Thoracic aorta (tissue), 2 donors: Measurements from ENCODE around the gene FPR1. TPM values are rescaled to one million over a fixed set of nuclear protein-coding genes. Genes with fewer than 3 reads are reported as not detected.

Source experiments
- ATAC-seq: fragments of 150-250 bp; one replicate; pipeline ENCODE4 v1.8.0; 2017; ENCODE audit warnings: low read depth; ENCODE audit not compliant: insufficient number of reproducible peaks, low FRiP score
- DNase-seq: peaks from one replicate; pipeline ENCODE4 v3.0.0-alpha.2; 2020; ENCODE audit warnings: low spot score
- H3K27ac ChIP-seq, 2 donors: fragments of 200-600 bp; sonication (generic); 1 replicate in 1 of 2; 2 replicates in 1 of 2; pipeline ENCODE4 v1.5.1; 2016; ENCODE audit warnings: mild to moderate bottlenecking in 2 of 2, moderate library complexity in 2 of 2
- H3K27me3 ChIP-seq: fragments of 200-600 bp; sonication (generic); replicated peaks from 2 replicates; pipeline ENCODE4 v1.6.0; 2016; ENCODE audit warnings: mild to moderate bottlenecking; ENCODE audit not compliant: insufficient read depth
- H3K36me3 ChIP-seq: fragments of 200-600 bp; sonication (generic); one replicate; pipeline ENCODE4 v1.5.1; 2016
- H3K4me1 ChIP-seq, 2 donors: fragments of 200-600 bp; sonication (generic); 1 replicate in 1 of 2; 2 replicates in 1 of 2; pipeline versions ENCODE4 v1.5.1 to v1.6.0; 2016; ENCODE audit warnings: low read depth in 2 of 2, mild to moderate bottlenecking in 1 of 2; ENCODE audit not compliant: control insufficient read depth in 1 of 2
- H3K4me3 ChIP-seq: fragments of 200-600 bp; sonication (generic); 2 replicates; pipeline ENCODE4 v1.5.1; 2016; ENCODE audit warnings: mild to moderate bottlenecking
- H3K9me3 ChIP-seq: fragments of 200-600 bp; sonication (generic); 2 replicates; pipeline ENCODE4 v1.5.1; 2016
- CTCF ChIP-seq: fragments of 200-600 bp; sonication (generic); IDR thresholded peaks from one replicate; pipeline ENCODE4 v1.5.1; 2019; ENCODE audit warnings: antibody characterized with exemption
- total RNA-seq, 2 donors: library from RNA; depleted of rRNA; stranded (reverse); fragments of >200 nt; gene quantifications; one replicate each; pipeline versions ENCODE4 v1.1.0 to v1.2.3, GENCODE V29; 2016

The FPR1 gene
- total RNA-seq, 2 donors from 2014 or later: 30.2 to 39.3 TPM

GRCh38 chr19:51702103-51702824 is 49.4 kb downstream of the FPR1 start:
- no peaks in the 10 kb centered on the region for H3K9me3 ChIP-seq
- no peaks in the 10 kb centered on the region for H3K27me3 ChIP-seq
- H3K4me3 ChIP-seq: no peak overlapping the region
- ATAC-seq (no peak), DNase-seq (peak; percentile 60)
- peaks cover 15 to 35% of the 10 kb centered on the region in 2 donors for H3K4me1 ChIP-seq
- no peak for TF ChIP-seq CTCF
- peak overlapping the region; percentile 89 to 91 for H3K27ac ChIP-seq
- H3K36me3 ChIP-seq: peaks cover 1% of the 10 kb centered on the region

GRCh38 chr19:51701468-51702100 is 50.1 kb downstream of the FPR1 start:
- peaks cover 5% of the 10 kb centered on the region for H3K36me3 ChIP-seq
- H3K4me3 ChIP-seq: no peak overlapping the region
- TF ChIP-seq CTCF: no peak
- peaks cover 15 to 35% of the 10 kb centered on the region in 2 donors for H3K4me1 ChIP-seq
- DNase-seq (no peak), ATAC-seq (no peak)
- no peaks in the 10 kb centered on the region for H3K9me3 ChIP-seq
- H3K27me3 ChIP-seq: no peaks in the 10 kb centered on the region
- peak overlapping the region; percentile 89 to 91 for H3K27ac ChIP-seq

GRCh38 chr19:51699170-51699569 is 52.5 kb downstream of the FPR1 start:
- peaks cover 10% of the 10 kb centered on the region for H3K36me3 ChIP-seq
- H3K4me3 ChIP-seq: no peak overlapping the region
- no peak overlapping the region for H3K27ac ChIP-seq
- ATAC-seq (no peak), DNase-seq (no peak)
- H3K9me3 ChIP-seq: no peaks in the 10 kb centered on the region
- no peaks in the 10 kb centered on the region for H3K27me3 ChIP-seq
- H3K4me1 ChIP-seq: peaks cover 6 to 25% of the 10 kb centered on the region in 2 donors
- TF ChIP-seq CTCF: no peak

GRCh38 chr19:51698296-51698695 is 53.4 kb downstream of the FPR1 start:
- Histone ChIP-seq H3K9me3 (no peaks in the 10 kb centered on the region), H3K36me3 (peaks cover 10% of the 10 kb centered on the region), H3K27me3 (no peaks in the 10 kb centered on the region), H3K4me1 (peaks cover 6 to 29% of the 10 kb centered on the region in 2 donors), H3K27ac (no peak overlapping the region), H3K4me3 (no peak overlapping the region)
- TF ChIP-seq CTCF: no peak
- DNase-seq (no peak), ATAC-seq (no peak)

GRCh38 chr19:51697169-51697776 is 54.4 kb downstream of the FPR1 start:
- ATAC-seq (no peak), DNase-seq (no peak)
- Histone ChIP-seq H3K4me1 (peaks cover 5 to 29% of the 10 kb centered on the region in 2 donors), H3K27me3 (no peaks in the 10 kb centered on the region), H3K4me3 (no peak overlapping the region), H3K27ac (no peak overlapping the region), H3K9me3 (no peaks in the 10 kb centered on the region), H3K36me3 (peaks cover 10% of the 10 kb centered on the region)
- no peak for TF ChIP-seq CTCF
